ENCODE results near the gene OR6P1.

OR6P1 gene

GRCh38 chr1:158563853-158564252 is 6.5 kb downstream of the OR6P1 start:
- Histone ChIP-seq H3K27ac (ENCODE audit: low read depth, low read length, poor library complexity, severe bottlenecking) (no peak overlapping the region), H3K27me3 (ENCODE audit: insufficient read depth, low read length) (no peaks in the 10 kb centered on the region), H3K4me3 (ENCODE audit: low read depth, low read length, poor library complexity, severe bottlenecking) (no peak overlapping the region), H3K4me1 (ENCODE audit: insufficient read depth, low read length, severe bottlenecking) (peaks cover 6% of the 10 kb centered on the region), H3K36me3 (ENCODE audit: insufficient read depth, low read length) (no peaks in the 10 kb centered on the region), H3K9me2 (ENCODE audit: low read depth, low read length) (no peaks in the 10 kb centered on the region), H3K4me2 (ENCODE audit: low read length) (no peak overlapping the region), H3K9me3 (ENCODE audit: low read length) (no peaks in the 10 kb centered on the region), H3K79me2 (ENCODE audit: insufficient read depth, low read length) (no peaks in the 10 kb centered on the region), H4K20me1 (ENCODE audit: insufficient read depth, low read length) (no peaks in the 10 kb centered on the region), H3K9ac (ENCODE audit: low read length) (no peak overlapping the region), H3F3A (ENCODE audit: insufficient read depth, low read length) (no peaks in the 10 kb centered on the region), H2AFZ (ENCODE audit: low read length) (no peak overlapping the region)
- TF ChIP-seq CTCF (IDR thresholded peaks at IDR 0.05; ENCODE audit: low read length), result no peak
- no peak for TF ChIP-seq EZH2 (IDR thresholded peaks at IDR 0.05; ENCODE audit: borderline replicate concordance, low read length)

DNA sequence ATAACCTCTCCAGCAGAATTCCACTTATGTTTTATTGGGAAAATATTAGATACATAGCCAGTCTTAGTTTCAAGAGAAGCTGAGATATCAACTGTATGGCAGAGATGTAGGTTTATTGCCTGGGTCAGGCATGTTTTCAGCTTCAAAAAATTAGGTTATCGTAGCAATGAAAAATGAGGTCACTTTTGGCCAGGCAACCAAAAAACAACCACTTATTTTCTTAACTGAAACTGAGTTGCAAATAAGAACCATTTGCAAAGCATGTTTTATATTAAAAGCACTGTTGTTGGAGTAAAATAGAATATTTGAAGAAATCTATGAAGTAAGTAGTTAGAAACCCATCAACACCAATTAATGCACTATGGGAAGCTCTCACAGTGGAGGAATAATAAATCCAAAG is 10.7 kb downstream of the OR6P1 start:
- Histone ChIP-seq H3K36me3 (ENCODE audit: insufficient read depth, low read length) (no peaks in the 10 kb centered on the region), H3K4me2 (ENCODE audit: low read length) (no peak overlapping the region), H3K9ac (ENCODE audit: low read length) (no peak overlapping the region), H4K20me1 (ENCODE audit: insufficient read depth, low read length) (no peaks in the 10 kb centered on the region), H3F3A (ENCODE audit: insufficient read depth, low read length) (no peaks in the 10 kb centered on the region; the same call in 1 of the 2 replicates), H3K27me3 (ENCODE audit: insufficient read depth, low read length) (no peaks in the 10 kb centered on the region), H3K4me1 (ENCODE audit: insufficient read depth, low read length, severe bottlenecking) (peaks cover 4% of the 10 kb centered on the region), H3K9me2 (ENCODE audit: low read depth, low read length) (no peaks in the 10 kb centered on the region), H3K79me2 (ENCODE audit: insufficient read depth, low read length) (no peaks in the 10 kb centered on the region), H2AFZ (ENCODE audit: low read length) (no peak overlapping the region), H3K27ac (ENCODE audit: low read depth, low read length, poor library complexity, severe bottlenecking) (no peak overlapping the region), H3K4me3 (ENCODE audit: low read depth, low read length, poor library complexity, severe bottlenecking) (no peak overlapping the region), H3K9me3 (ENCODE audit: low read length) (no peaks in the 10 kb centered on the region)
- TF ChIP-seq CTCF (IDR thresholded peaks at IDR 0.05; ENCODE audit: low read length) (no peak), EZH2 (IDR thresholded peaks at IDR 0.05; ENCODE audit: borderline replicate concordance, low read length) (no peak)

DNA sequence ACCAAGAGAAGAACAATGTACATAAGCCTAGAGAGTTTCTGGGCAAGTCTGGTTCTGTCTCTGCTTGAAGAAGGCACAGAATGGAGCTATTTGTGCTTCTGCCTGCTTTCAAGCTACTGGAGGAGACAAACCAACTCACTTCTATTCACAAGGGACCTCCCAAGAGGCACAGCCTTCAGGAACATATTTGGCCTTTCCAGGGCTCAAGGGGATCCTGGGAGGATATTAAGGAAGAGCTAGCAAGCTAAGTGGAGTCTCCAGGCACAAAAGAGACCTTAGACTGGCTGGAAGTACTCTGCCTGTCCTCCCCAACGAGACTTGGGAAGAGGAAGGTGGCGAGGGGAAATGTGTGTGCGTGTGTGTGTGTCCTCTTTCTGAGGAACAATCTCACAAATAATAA is 16.0 kb downstream of the OR6P1 start, which contains the start of gene OR6Y1:
TSS of gene OR6Y1 (minus strand) at position 54 of the 400 bp plus-strand sequence. CDS start 6,300 bp downstream, outside the sequence.
- TF ChIP-seq EZH2 (IDR thresholded peaks at IDR 0.05; ENCODE audit: borderline replicate concordance, low read length), result no peak
- TF ChIP-seq CTCF (IDR thresholded peaks at IDR 0.05; ENCODE audit: low read length), result no peak
- H3K4me1 ChIP-seq (ENCODE audit: insufficient read depth, low read length, severe bottlenecking), result no peaks in the 10 kb centered on the region
- H4K20me1 ChIP-seq (ENCODE audit: insufficient read depth, low read length), result no peaks in the 10 kb centered on the region
- no peaks in the 10 kb centered on the region; the same call in 1 of the 2 replicates for H3F3A ChIP-seq (ENCODE audit: insufficient read depth, low read length)
- H3K9me2 ChIP-seq (ENCODE audit: low read depth, low read length), result no peaks in the 10 kb centered on the region
- H3K4me3 ChIP-seq (ENCODE audit: low read depth, low read length, poor library complexity, severe bottlenecking), result no peak within 1 kb of the TSS
- H3K27ac ChIP-seq (ENCODE audit: low read depth, low read length, poor library complexity, severe bottlenecking), result no peak within 1 kb of the TSS
- H3K27me3 ChIP-seq (ENCODE audit: insufficient read depth, low read length), result no peaks in the 10 kb centered on the region
- no peaks in the 10 kb centered on the region for H3K79me2 ChIP-seq (ENCODE audit: insufficient read depth, low read length)
- no peaks in the 10 kb centered on the region for H3K9me3 ChIP-seq (ENCODE audit: low read length)
- H3K4me2 ChIP-seq (ENCODE audit: low read length), result no peak within 1 kb of the TSS
- H2AFZ ChIP-seq (ENCODE audit: low read length), result no peak within 1 kb of the TSS
- H3K36me3 ChIP-seq (ENCODE audit: insufficient read depth, low read length), result no peaks in the 10 kb centered on the region
- no peak within 1 kb of the TSS for H3K9ac ChIP-seq (ENCODE audit: low read length)
